Renal cortex interstitium (tissue), 15 donors: Measurements from ENCODE around the gene IFIT3. TPM values are rescaled to one million over a fixed set of nuclear protein-coding genes. Genes with fewer than 3 reads are reported as not detected.
"Not testable (repeated sequence)": the region's sequence is repeated elsewhere in the genome, so short reads cannot be mapped to it uniquely, and the experiment has no call there.

Experiments used
- DNase-seq, 11 donors: peaks; one replicate each; pipeline ENCODE4 v3.0.0-alpha.2; 2013; ENCODE audit warnings: low read depth in 9 of 11, low spot score in 4 of 11; ENCODE audit errors: extremely low read depth in 1 of 11
- long read RNA-seq, 16 experiments: transcript quantifications; one replicate each; lab custom pipeline, GENCODE V29; 2026
- polyA plus RNA-seq, 3 donors: library from polyadenylated mRNA; unstranded; fragments of 120-200 nt; gene quantifications; one replicate each; pipeline ENCODE4 v1.2.1, GENCODE V29; 2013; ENCODE audit not compliant: insufficient read length in 3 of 3

The IFIT3 gene, protein sequence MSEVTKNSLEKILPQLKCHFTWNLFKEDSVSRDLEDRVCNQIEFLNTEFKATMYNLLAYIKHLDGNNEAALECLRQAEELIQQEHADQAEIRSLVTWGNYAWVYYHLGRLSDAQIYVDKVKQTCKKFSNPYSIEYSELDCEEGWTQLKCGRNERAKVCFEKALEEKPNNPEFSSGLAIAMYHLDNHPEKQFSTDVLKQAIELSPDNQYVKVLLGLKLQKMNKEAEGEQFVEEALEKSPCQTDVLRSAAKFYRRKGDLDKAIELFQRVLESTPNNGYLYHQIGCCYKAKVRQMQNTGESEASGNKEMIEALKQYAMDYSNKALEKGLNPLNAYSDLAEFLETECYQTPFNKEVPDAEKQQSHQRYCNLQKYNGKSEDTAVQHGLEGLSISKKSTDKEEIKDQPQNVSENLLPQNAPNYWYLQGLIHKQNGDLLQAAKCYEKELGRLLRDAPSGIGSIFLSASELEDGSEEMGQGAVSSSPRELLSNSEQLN
- 10 to 100 TPM; 13.7 to 16.6 (median 15.9) TPM for polyA plus RNA-seq
- long read RNA-seq, donor 1, partial matches to known transcripts, result 0 of 1 reads
- long read RNA-seq, donor 1, other reads (novel, unspliced or antisense), result 0 of 1 reads
- long read RNA-seq, donor 2, partial matches to known transcripts, result 0 of 5 reads
- long read RNA-seq, donor 2, other reads (novel, unspliced or antisense), result 0 of 5 reads
- long read RNA-seq, donor 3, transcript IFIT3-202 (2 exons, 2,496 nt), result major isoform, 8 of 8 reads
- long read RNA-seq, donor 3, partial matches to known transcripts, result 0 of 8 reads
- long read RNA-seq, donor 3, other reads (novel, unspliced or antisense), result 0 of 8 reads
- long read RNA-seq, donor 4, partial matches to known transcripts, result 0 of 3 reads
- long read RNA-seq, donor 4, other reads (novel, unspliced or antisense), result 0 of 3 reads
- long read RNA-seq, donor 5, result 0 reads
- long read RNA-seq, donor 6, partial matches to known transcripts, result 0 of 2 reads
- long read RNA-seq, donor 6, other reads (novel, unspliced or antisense), result 0 of 2 reads
- long read RNA-seq, donor 7, partial matches to known transcripts, result 0 of 4 reads
- long read RNA-seq, donor 7, other reads (novel, unspliced or antisense), result 0 of 4 reads
- long read RNA-seq, donor 8, transcript IFIT3-202 (2 exons, 2,496 nt), result major isoform, 6 of 6 reads
- long read RNA-seq, donor 8, partial matches to known transcripts, result 0 of 6 reads
- long read RNA-seq, donor 8, other reads (novel, unspliced or antisense), result 0 of 6 reads
- long read RNA-seq, donor 9, partial matches to known transcripts, result 0 of 3 reads
- long read RNA-seq, donor 9, other reads (novel, unspliced or antisense), result 0 of 3 reads
- long read RNA-seq, donor 10, transcript IFIT3-202 (2 exons, 2,496 nt), result major isoform, 5 of 5 reads
- long read RNA-seq, donor 10, partial matches to known transcripts, result 0 of 5 reads
- long read RNA-seq, donor 10, other reads (novel, unspliced or antisense), result 0 of 5 reads
- long read RNA-seq, donor 11, partial matches to known transcripts, result 0 of 1 reads
- long read RNA-seq, donor 11, other reads (novel, unspliced or antisense), result 0 of 1 reads
- long read RNA-seq, donor 12, partial matches to known transcripts, result 0 of 2 reads
- long read RNA-seq, donor 12, other reads (novel, unspliced or antisense), result 0 of 2 reads
- long read RNA-seq, donor 13, result 0 reads
- long read RNA-seq, donor 14, transcript IFIT3-202 (2 exons, 2,496 nt), result major isoform, 6 of 13 reads
- long read RNA-seq, donor 14, partial matches to known transcripts, result 6 of 13 reads
- long read RNA-seq, donor 14, other reads (novel, unspliced or antisense), result 0 of 13 reads
- long read RNA-seq, donor 15, partial matches to known transcripts, result 0 of 1 reads
- long read RNA-seq, donor 15, other reads (novel, unspliced or antisense), result 0 of 1 reads
- long read RNA-seq, donor 16, transcript IFIT3-202 (2 exons, 2,496 nt), result major isoform, 6 of 6 reads
- long read RNA-seq, donor 16, partial matches to known transcripts, result 0 of 6 reads
- long read RNA-seq, donor 16, other reads (novel, unspliced or antisense), result 0 of 6 reads

DNA sequence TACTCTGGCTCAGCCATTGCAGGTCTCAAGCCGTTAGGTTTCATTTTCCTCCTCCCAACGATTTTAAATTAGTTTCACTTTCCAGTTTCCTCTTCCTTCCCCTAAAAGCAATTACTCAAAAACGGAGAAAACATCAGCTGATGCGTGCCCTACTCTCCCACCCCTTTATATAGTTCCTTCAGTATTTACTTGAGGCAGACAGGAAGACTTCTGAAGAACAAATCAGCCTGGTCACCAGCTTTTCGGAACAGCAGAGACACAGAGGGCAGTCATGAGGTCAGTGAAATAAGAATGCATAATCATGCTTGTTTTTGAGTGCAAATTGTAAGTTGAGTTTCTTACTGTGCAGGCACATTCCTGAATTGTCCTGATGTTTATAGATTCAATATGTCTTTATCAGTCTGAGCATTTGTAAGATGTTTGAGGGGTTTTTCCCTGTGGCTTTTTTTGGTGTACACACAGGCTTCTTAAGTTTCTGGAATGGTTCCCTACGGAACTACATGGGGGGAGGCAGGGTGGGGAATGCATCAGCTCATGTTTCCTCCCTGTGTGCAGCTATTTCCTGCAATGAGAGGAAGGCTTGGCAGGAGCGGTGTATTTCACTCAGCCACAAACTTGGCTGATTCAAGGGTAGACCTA, at the start of gene IFIT3:
IFIT3 (plus strand) TSS at position 195 of the 639 bp plus-strand sequence; CDS start at position 272, 77 bp downstream.
- DNase-seq, result peak; percentile 71 to 90 (median 84)

DNA sequence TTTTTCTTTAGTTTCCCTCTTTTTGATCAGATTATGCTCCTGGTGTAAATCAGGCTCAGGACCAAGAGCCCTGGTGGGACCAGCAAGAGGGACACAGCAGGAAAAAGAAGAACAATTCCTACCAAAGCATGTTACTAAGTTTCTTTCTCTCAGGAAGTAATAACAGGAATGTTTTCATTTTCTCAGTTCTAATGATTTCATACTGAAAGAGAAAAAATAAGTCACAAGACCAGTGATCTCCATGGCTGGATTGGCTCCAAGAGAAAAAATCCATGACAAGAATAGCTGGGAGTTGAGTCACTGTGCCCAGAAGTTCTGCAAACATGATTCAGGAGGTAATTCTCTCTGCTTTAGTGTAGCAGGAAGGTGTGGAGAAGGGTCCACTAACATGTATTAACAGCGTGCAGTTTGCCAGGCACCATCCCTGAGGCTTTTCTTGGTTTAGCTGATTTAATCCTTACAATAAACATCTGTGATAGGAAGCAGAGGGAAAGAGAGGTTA, 49.7 kb upstream of the IFIT3 start:
- peak in 3 of 11 donors; percentile 23 to 35 (median 29) for DNase-seq

DNA sequence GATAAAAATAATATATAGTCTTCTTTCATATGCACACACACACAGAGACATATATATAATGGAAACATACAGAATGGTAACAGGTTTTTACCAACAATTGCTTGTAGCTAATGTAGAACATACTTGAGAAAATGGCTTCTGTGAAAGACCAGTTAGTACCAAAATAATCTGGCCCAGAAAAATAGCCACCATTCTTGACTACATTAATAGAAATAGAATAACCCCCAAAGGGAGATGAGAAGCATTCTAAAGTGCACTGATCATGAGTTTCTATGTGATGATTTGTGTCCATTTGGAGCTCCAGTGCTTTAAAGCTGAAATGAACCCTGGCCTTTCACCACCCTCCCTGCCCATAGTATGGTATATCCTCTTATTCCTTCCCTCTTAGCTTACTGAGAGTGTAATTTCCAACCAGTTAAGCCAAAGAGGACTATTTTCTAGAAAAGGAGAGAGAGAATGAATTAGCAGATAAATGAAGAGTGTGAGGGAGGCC, 48.9 kb upstream of the IFIT3 start:
- no peak for DNase-seq

DNA sequence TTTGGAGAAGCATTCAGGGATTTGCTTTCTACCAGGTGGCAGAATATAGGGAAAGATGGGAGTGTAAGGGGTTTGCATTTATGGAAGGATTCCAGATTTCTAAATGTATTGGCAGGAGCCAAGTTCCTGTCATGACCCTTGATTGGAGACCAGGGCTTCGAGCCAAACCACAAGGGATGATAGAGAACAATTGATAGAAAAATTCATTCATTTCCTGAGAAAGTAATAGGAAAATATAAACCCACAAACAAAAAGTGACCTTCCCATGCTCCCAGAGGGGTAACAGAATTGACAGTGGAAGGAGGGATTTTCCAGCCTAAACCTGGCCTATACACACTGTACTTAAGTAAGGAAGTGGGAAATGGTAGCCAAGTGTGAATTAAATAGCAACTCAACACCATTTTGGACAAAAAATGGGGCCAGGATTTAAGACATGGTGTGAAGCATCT, 48.4 kb upstream of the IFIT3 start:
- no peak for DNase-seq

DNA sequence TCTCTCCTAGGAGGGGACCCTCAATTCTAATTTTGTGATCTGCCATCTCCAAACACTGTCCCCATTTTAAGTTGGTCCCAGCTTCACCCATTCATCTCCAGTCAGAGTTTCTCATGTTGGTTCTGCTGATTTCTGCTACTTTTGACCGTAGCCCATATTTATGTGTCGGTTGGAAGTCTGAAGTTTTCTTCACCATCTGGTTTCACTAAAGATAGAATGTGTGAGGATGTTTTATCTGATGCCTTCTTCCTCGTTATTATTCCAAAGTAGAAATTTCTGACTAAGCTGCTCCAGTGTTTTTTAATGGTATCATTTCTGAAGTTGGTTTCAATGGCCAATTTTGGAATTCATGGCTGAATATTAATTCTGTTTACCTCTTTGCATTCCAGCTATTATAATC, 47.3 kb upstream of the IFIT3 start:
- DNase-seq, result no peak

DNA sequence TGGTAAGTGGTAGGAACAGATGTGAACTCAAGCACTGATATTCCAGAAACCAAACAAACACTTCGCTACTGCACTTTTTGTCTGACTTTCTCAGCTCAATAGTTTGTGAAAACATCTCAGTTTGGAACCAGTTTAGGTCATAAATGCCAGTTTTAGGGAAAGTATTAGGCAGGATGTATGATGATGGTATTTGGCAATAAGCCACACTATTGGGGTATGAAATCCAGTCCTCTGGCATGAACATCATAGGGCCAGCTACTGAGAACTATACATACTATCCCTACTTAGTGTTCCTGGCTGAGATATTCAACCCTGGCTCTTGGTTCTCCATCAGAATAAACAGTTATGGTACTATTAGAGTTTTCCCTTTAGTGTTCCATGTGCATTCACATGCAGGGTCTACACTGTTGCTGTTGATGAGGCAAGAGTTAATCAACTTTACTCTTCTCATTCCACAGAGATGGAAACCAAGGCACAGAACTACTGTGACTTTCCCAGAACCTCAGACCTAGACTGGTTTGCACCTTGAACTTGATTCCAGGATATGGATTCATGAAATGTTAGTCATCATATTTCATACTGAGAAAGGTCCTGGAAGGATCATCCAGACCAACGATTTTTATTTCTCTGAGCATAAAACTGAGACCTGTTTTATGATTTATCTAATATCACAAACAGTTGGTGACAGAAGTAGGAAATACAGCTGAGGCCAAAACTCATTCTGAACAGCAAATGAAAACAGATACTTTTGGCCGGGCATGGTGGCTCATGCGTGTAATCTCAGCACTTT, 46.0 kb upstream of the IFIT3 start:
- DNase-seq, result no peak

DNA sequence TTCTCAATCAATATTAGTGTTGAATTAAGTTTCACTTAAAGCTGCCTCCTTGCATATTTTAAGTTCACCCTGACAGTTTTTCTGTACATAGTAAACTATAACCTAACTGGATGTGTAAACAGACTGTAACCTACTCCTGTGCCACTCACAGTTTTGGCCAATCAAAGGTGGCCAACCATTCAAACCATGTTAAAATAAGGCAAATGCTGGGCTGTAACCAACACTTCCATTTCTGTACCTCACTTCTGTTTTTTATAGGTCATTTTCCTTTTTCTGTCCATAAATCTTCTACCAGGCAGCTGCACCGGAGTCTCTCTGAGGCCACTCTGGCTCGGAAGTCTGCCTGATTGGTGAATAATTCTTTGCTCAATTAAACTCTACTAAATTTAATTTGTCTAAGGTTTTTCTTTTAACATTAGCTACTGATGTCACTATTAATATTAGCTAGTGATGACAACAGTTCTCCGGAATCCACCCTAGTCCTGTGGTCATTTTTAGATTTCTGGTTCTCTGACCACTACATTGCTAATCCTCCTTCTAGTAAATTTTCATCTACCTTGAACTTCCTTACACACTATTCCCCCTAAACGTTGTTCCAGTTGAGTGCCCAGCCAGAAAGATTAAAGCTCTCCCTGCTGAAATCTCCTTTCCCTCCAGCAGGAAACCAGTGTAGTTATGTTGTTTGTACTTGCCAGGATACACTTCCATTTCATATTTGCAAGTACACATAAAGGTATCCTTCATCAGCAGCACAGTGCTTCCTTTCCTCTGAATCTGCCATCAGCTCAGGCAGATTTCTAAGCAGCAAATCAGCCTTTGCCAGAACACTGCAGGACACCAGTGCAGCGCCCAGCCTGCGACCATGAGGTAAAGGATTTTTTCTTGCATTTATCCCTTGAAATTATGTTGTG, 44.5 kb upstream of the IFIT3 start:
- peak in 5 of 11 donors; percentile 25 to 50 (median 39) for DNase-seq

DNA sequence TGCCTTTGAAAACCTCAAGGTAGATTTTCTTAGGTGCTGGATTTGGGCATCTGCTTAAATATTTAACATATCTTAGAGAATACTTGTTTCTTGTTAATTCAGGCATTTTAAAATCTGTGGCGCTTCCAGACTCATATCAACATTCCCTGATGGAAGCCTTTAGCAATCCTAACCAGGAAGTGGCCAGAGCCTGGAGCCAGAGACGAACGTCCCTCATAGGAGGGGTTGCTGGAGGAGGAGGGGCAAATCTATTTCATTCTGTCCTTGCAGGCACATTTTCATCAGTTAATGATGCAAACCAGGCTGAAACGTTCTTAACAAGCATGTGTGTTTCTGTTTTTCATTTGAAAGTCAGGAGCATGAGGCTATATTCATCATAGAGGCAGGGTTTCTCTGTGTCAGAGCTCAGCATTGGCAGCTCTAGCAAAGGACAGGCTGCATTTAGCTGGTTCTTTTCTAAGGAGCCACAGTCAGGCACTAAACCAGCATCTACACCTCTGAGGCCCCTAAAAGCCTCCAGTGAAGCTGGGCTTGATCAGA, 43.8 kb upstream of the IFIT3 start:
- peak in 8 of 11 donors; percentile 40 to 74 (median 59) for DNase-seq

DNA sequence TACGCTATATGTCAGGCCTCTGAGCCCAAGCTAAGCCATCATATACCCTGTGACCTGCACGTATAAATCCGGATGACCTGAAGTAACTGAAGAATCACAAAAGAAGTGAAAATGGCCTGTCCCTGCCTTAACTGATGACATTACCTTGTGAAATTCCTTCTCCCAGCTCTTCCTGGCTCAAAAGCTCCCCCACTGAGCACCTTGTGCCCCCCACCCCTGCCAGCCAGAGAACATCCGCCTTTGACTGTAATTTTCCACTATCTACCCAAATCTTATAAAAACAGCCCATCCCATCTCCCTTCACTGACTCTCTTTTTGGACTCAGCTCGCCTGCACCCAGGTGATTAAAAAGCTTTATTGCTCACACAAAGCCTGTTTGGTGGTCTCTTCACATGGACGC, 43.1 kb upstream of the IFIT3 start:
- DNase-seq, result not testable (repeated sequence)

DNA sequence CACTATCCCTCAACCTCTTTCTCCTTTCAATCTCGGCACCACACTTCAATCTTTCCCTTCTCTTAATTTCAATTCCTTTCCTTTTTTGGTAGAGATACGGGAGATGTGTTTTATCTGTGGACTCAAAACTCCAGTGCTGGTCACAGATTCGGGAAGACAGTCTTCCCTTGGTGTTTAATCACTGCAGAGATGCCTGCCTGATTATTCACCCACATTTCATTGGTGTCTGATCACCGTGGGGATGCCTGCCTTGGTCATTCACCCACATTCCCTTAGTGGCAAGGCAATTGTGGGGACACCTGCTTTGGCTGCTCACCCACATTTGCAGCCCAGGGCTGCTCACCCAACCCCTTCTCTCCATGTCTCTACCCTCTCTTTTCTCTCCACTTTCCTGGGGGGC, 42.5 kb upstream of the IFIT3 start:
- not testable (repeated sequence) for DNase-seq

DNA sequence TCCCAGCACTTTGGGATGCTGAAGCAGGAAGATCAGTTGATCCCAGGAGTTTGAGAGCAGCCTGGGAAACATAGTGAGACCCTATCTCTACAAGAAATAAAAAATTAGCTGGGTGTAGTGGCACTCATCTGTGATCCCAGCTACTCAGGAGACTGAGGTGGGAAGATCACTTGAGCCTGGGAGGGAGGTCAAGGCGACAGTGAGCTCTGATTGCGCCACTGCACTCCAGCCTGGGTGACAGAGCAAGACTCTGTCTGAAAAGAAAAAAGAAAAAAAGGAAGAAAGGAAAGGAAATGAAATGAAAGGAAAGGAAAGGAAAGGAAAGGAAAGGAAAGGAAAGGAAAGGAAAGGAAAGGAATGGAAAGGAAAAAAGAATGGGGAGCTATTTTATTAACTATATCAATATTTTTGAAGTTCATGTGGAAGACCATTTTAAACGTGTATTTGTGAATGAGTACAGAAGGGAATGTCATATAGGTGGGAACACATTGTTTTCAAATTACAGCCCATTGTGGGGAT, 33.0 kb upstream of the IFIT3 start:
- DNase-seq, result no peak

DNA sequence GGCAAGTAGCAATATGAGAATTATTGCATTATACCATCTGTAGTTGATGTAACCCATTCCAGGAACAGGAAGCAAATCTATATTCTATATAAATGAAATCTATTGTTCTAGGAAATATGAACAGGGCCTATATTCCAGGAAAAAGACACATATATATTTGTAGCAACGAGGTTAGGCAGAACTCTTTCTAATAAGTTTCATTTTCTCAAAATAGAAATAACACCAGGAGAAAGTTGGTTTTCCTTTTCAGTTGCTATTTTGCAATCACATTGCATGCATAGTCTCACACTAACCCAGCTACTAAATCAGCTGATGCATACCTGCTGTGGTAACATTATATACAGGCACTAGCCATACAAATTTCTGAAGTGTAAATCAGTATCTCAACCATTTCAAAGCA, 32.2 kb upstream of the IFIT3 start:
- DNase-seq, result no peak

DNA sequence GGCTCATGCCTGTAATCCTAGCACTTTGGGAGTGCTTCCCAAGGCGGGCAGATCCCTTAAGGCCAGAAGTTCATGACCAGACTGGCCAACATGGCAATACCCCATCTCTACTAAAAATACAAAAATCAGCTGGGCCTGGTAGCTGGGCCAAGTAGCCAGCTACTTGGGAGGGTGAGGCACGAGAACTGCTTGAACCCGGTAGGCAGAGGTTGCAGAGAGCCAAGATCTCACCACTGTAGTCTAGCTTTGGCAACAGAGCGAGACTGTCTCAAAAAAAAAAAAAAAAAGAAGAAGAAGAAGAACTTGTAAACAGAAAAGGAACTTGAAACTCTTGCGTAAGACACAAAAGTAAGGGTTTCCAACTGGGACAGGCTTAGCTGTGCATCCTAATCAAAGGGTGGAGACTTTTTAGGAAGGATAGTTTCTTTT, 31.6 kb upstream of the IFIT3 start:
- DNase-seq, result no peak

DNA sequence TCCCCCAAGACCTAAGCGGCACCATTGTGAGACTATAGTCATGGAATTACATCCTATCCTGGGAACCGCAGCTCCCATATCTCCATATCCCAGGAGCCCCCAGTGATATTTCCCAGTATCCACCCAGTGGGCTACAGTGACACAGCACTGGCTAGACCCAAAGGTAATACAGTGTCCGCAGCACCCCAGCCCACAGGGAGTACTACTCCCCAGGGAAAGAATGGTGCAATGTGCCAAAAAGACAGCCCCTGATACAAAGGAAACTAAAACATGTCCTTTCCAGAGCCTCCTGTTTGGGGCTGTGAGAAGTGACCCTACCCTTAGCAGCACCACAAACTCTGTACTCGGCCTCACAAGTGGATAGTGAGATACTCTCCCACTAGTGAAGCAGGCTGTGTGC, 30.4 kb upstream of the IFIT3 start:
- no peak for DNase-seq
